K562 (cell line): ENCODE data around the gene CEP131. TPM values are rescaled to one million over a fixed set of nuclear protein-coding genes. Genes with fewer than 3 reads are reported as not detected.

Experiments used
- CBX8 ChIP-seq: fragments of 200-600 bp; sonication (generic); IDR thresholded peaks from 2 replicates; pipeline ENCODE4 v1.6.1; 2012; ENCODE audit warnings: borderline replicate concordance, mixed run types, low read depth, mild to moderate bottlenecking, moderate library complexity, mixed read lengths, low read length, control low read depth, inconsistent platforms; ENCODE audit not compliant: poor library complexity, severe bottlenecking; ENCODE audit errors: extremely low read depth
- CREM ChIP-seq: IDR thresholded peaks from 2 replicates; pipeline ENCODE4 v1.6.1; 2014; ENCODE audit warnings: antibody characterized with exemption, low read depth
- DPF2 ChIP-seq: fragments of 450-650 bp; IDR thresholded peaks from 2 replicates; pipeline ENCODE4 v1.6.1; 2016
- GATAD2A ChIP-seq: fragments of 450-650 bp; IDR thresholded peaks from 2 replicates; pipeline ENCODE4 v1.6.1; 2017
- HDGF ChIP-seq: fragments of 450-650 bp; IDR thresholded peaks from 2 replicates; pipeline ENCODE4 v1.6.1; 2016
- KAT8 ChIP-seq: fragments of 450-650 bp; IDR thresholded peaks from 2 replicates; pipeline ENCODE4 v1.6.1; 2016; ENCODE audit warnings: low read depth, mild to moderate bottlenecking
- MBD2 ChIP-seq: sonication (generic); IDR thresholded peaks from 2 replicates; pipeline ENCODE4 v1.6.1; 2016; ENCODE audit warnings: low read depth, borderline replicate concordance
- MLX ChIP-seq, 2 experiments: fragments of 450-650 bp in 1 of 2; sonication (generic) in 1 of 2; formaldehyde crosslinking; conservative IDR thresholded peaks; 2 replicates each; pipeline versions ENCODE4 v1.4.0 to v1.8.1; 2020 to 2022; ENCODE audit warnings: mild to moderate bottlenecking in 1 of 2, missing genetic modification reagents in 1 of 2
- MNT ChIP-seq, 2 experiments: fragments of 450-650 bp; conservative IDR thresholded peaks; 2 replicates each; pipeline ENCODE4 v1.6.1; 2017; ENCODE audit warnings: mild to moderate bottlenecking in 2 of 2, moderate library complexity in 2 of 2
- NCOA2 ChIP-seq, 2 experiments: fragments of 450-650 bp; IDR thresholded peaks; 2 replicates each; pipeline ENCODE4 v1.6.1; 2018; ENCODE audit warnings: mild to moderate bottlenecking in 2 of 2, moderate library complexity in 1 of 2; ENCODE audit not compliant: partially characterized antibody in 2 of 2
- NUFIP1 ChIP-seq: fragments of 450-650 bp; IDR thresholded peaks from 2 replicates; pipeline ENCODE4 v1.6.1; 2018; ENCODE audit not compliant: partially characterized antibody
- PHF20 ChIP-seq: fragments of 450-650 bp; IDR thresholded peaks from 2 replicates; pipeline ENCODE4 v1.6.1; 2018; ENCODE audit not compliant: partially characterized antibody
- SNRNP70 ChIP-seq: fragments of 200-400 bp; formaldehyde crosslinking; optimal IDR thresholded peaks from 2 replicates; pipeline ENCODE3; 2017; ENCODE audit warnings: low read depth, low read length
- SRF ChIP-seq, 2 experiments: fragments of 250-450, 450-650 bp in 1 of 2; sonication (Bioruptor Pico) in 1 of 2; sonication (generic) in 1 of 2; formaldehyde crosslinking; IDR thresholded peaks; 2 replicates each; pipeline versions ENCODE4 v1.5.0 to v1.5.1; 2020 to 2022; ENCODE audit warnings: mild to moderate bottlenecking in 1 of 2, missing genetic modification reagents in 1 of 2
- TAF1 ChIP-seq: IDR thresholded peaks from 2 replicates; pipeline ENCODE4 v1.6.1; 2011; ENCODE audit warnings: mild to moderate bottlenecking, low read length, moderate library complexity; ENCODE audit not compliant: insufficient read depth, control insufficient read depth, severe bottlenecking; ENCODE audit errors: extremely low read depth
- TAF9B ChIP-seq: fragments of 450-650 bp; IDR thresholded peaks from 2 replicates; pipeline ENCODE4 v1.6.1; 2018; ENCODE audit warnings: mild to moderate bottlenecking; ENCODE audit not compliant: partially characterized antibody
- ZBTB26 ChIP-seq: fragments of 450-650 bp; formaldehyde crosslinking; IDR thresholded peaks from 2 replicates; pipeline ENCODE4 v1.4.0; 2022; ENCODE audit warnings: missing genetic modification characterization
- ZNF143 ChIP-seq: sonication (generic); formaldehyde crosslinking; IDR thresholded peaks from 2 replicates; pipeline ENCODE4 v1.9.0; 2022; ENCODE audit warnings: mild to moderate bottlenecking, missing genetic modification reagents
- ZNF354B ChIP-seq: fragments of 250-450 bp; sonication (Bioruptor Pico); IDR thresholded peaks from 2 replicates; pipeline ENCODE4 v1.4.0; 2020
- ZNF561 ChIP-seq: fragments of 450-650 bp; formaldehyde crosslinking; conservative IDR thresholded peaks from 2 replicates; pipeline ENCODE4 v1.4.0; 2020; ENCODE audit warnings: mild to moderate bottlenecking, moderate library complexity
- ZNF695 ChIP-seq: fragments of 450-650 bp; formaldehyde crosslinking; IDR thresholded peaks from 2 replicates; pipeline ENCODE4 v1.4.0; 2020; ENCODE audit warnings: mild to moderate bottlenecking, moderate library complexity
- ZNF764 ChIP-seq: fragments of 250-450 bp; sonication (Bioruptor Pico); IDR thresholded peaks from 2 replicates; pipeline ENCODE4 v1.4.0; 2020; ENCODE audit warnings: low read depth, mild to moderate bottlenecking, moderate library complexity
- polyA plus RNA-seq, 8 experiments: library from polyadenylated mRNA; depleted of rRNA in 4 of 8; stranded (reverse) in 5 of 8; unstranded in 3 of 8; fragments of >200 nt; fragmentation: Nextera tagmentation in 2 of 8; fragmentation: Illumina TruSeq in 1 of 8; extraction: Ambion mirVana in 2 of 8; extraction: Trizol in 1 of 8; gene quantifications; 2 replicates each; pipeline versions ENCODE4 v1.2.1 to v1.2.3, GENCODE V29; 2011 to 2014; ENCODE audit warnings: inconsistent platforms in 1 of 8, missing spikeins in 1 of 8
- total RNA-seq, 7 experiments: library from RNA; depleted of rRNA in 6 of 7; stranded (reverse); fragments of >200 nt in 6 of 7; fragmentation: Illumina TruSeq in 2 of 7; extraction: Trizol in 2 of 7; gene quantifications; 2 replicates each; pipeline versions ENCODE4 v1.2.1 to v1.2.3, GENCODE V29; 2011 to 2021; ENCODE audit warnings: low replicate concordance in 1 of 7
- TF ChIP-seq, protein P1 (sequence below): fragments of 200-400 bp; formaldehyde crosslinking; IDR thresholded peaks from 2 replicates; pipeline ENCODE4 v1.6.1; 2017; ENCODE audit warnings: mild to moderate bottlenecking, low read depth, low read length, moderate library complexity

The CEP131 gene
- total and polyA plus RNA-seq, 9 of the 15 experiments (the other 6 are each of a cell fraction or from before 2014, with no cell fraction given), result 0.24 to 21.2 (median 2.3) TPM

DNA sequence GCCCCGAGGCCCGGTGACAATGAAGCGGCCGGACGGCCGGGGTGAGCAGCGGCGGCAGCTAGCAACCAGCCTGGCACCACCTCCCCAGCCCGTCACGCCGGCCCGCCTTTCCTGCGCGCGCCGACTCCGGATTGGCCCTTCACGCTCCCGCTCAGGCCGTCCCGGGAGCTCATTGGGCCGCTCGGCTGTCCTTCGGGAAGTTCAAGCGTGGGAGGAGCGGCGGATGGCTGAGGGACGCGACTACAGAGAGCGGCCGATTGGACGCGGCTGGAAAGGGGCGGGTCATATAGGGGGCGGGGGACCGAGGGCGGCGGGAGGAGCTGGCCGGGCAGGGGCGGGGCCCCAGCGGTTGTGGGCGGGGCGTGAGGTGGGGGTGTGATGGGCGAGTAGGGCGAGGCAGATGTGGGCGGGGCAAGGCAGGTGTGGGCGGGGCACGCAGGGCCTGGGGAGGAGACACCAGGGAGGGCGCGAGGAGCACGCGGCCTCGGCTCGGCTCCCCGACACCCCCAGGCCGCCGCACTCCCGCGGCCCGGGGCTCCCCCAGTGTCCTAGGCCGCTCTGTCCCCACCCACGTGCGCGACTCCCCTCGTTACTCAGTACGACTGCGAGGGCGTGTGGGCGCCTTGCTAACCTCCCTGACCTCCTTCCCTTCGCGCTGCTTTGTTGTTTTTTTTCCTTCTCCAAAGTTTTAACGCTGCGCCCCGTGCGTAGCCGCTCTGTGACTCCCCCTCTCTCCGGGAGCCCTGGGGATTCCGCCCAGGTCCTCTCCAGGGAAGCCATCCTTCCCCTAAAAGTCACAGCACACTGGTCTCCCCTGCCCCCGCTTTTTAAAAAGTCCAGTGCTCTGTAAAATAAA, at the start of gene CEP131 (continued):
- TF ChIP-seq, protein P1, sequence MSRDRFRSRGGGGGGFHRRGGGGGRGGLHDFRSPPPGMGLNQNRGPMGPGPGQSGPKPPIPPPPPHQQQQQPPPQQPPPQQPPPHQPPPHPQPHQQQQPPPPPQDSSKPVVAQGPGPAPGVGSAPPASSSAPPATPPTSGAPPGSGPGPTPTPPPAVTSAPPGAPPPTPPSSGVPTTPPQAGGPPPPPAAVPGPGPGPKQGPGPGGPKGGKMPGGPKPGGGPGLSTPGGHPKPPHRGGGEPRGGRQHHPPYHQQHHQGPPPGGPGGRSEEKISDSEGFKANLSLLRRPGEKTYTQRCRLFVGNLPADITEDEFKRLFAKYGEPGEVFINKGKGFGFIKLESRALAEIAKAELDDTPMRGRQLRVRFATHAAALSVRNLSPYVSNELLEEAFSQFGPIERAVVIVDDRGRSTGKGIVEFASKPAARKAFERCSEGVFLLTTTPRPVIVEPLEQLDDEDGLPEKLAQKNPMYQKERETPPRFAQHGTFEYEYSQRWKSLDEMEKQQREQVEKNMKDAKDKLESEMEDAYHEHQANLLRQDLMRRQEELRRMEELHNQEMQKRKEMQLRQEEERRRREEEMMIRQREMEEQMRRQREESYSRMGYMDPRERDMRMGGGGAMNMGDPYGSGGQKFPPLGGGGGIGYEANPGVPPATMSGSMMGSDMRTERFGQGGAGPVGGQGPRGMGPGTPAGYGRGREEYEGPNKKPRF, result no peak
- TF ChIP-seq GATAD2A (peak; percentile 72; the same call in 1 of the 2 replicates), PHF20 (peak; percentile 60), MBD2 (peak; percentile 99), ZNF354B (no peak), MNT (conservative IDR thresholded peaks at IDR 0.05) (peak; percentile 74 to 82), MLX (CRISPR knock-in tag; conservative IDR thresholded peaks at IDR 0.05) (no peak), ZNF561 (CRISPR knock-in tag) (no peak), KAT8 (no peak), TAF1 (peak; percentile 17), SRF (CRISPR knock-in tag; IDR thresholded peaks at IDR 0.05) (peak in 1 of 2 experiments; percentile 61; a peak in 1 of 4 replicates), NUFIP1 (no peak), ZBTB26 (peak; percentile 46; the same call in 1 of the 2 replicates), SNRNP70 (no peak), ZNF143 (no peak), CREM (peak; percentile 93), TAF9B (no peak), ZNF764 (CRISPR knock-in tag) (no peak), HDGF (no peak), CBX8 (no peak), DPF2 (peak; percentile 63; the same call in 1 of the 2 replicates), ZNF695 (no peak), NCOA2 (IDR thresholded peaks at IDR 0.05; ENCODE audit: partially characterized antibody in 2 of 2) (no peak)
